H4 (cell line): ENCODE data around the gene ERP29. TPM values are rescaled to one million over a fixed set of nuclear protein-coding genes. Genes with fewer than 3 reads are reported as not detected.
"Not testable (repeated sequence)": the region's sequence is repeated elsewhere in the genome, so short reads cannot be mapped to it uniquely, and the experiment has no call there.

Source experiments
- DNase-seq: peaks from one replicate; pipeline ENCODE4 v3.0.0-alpha.2; 2015; ENCODE audit warnings: low spot score
- total RNA-seq: library from RNA; depleted of rRNA; stranded (reverse); fragments of >200 nt; shearing (Covaris generic); gene quantifications from 2 replicates; pipeline ENCODE4 v1.2.3, GENCODE V29; 2014; rRNA removed

The ERP29 gene
- 114 and 124 TPM in 2 replicates for total RNA-seq

GRCh38 chr12:112012775-112013600 is at the start of gene ERP29, which contains the start of gene TMEM116:
Gene ERP29, plus strand, starts transcription at chr12:112013426. Its CDS starts 40 bp downstream, at chr12:112013466.
Gene TMEM116, minus strand, starts transcription at chr12:112013165. Its CDS starts 7,895 bp downstream, at chr12:112005270.
- DNase-seq, result peak; percentile 97

- no peak for DNase-seq
Measured at GRCh38 chr12:111964935-111965334, 48.3 kb upstream of the ERP29 start.

GRCh38 chr12:111971800-111972199 is 41.4 kb upstream of the ERP29 start:
- DNase-seq, result no peak

GRCh38 chr12:111975161-111975931 is 37.9 kb upstream of the ERP29 start:
- peak; percentile 69 for DNase-seq

DNA sequence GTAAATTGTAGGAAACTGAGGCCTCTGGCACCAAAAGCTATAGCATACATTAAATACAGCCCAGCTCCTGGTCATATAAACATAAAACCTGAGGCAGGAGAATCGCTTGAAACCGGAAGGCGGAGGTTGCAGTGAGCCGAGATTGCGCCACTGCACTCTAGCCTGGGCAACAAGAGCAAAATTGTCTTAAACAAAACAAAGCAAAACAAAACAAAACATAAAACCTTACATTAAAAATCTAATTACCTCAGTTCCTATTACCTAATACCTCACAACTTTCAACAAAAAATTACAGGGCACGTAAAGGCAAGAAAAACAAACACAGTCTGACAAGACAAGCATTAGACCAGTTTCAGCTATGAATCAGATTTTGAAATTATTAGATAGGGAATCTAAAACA is 36.9 kb upstream of the ERP29 start:
- DNase-seq, result no peak

DNA sequence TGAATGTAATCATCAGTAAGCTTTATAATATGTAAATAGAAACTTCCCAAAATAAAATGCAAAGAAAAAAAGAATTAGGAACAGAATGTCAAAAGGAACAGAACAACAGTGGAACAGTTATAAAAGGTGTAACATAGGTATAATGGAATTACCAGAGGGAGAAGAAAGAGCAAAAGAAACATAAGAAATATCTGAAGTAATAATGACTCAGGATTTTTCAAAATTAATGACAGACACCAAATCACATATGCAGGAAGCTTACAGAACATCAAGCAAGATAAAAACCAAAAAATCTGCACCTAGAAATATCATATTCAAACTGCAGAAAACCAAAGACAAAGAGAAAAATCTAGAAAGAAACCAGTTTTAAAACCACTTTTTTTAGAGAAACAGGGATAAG is 36.4 kb upstream of the ERP29 start:
- no peak for DNase-seq

GRCh38 chr12:111978545-111978944 is 34.7 kb upstream of the ERP29 start:
- no peak for DNase-seq

- no peak for DNase-seq
Measured at GRCh38 chr12:111980598-111980997, 32.6 kb upstream of the ERP29 start.

DNA sequence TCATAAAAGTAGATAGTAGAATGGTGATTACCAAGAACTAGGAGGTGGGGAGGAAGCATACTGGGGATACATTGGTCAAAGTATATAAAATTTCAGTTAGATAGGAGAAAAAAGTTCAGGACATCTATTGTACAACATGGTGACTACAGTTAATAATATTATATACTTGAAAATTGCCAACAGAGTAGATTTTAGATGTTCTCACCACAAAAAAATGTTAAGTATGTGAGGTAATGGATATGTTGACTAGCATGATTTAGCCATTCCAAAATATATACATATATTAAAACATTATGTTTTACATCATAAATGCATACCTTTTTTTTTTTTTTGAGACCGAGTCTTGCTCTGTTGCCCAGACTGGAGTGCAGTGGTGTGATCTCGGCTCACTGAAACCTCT is 31.2 kb upstream of the ERP29 start:
- no peak for DNase-seq

GRCh38 chr12:111984820-111985219 is 28.4 kb upstream of the ERP29 start:
- DNase-seq, result no peak

DNA sequence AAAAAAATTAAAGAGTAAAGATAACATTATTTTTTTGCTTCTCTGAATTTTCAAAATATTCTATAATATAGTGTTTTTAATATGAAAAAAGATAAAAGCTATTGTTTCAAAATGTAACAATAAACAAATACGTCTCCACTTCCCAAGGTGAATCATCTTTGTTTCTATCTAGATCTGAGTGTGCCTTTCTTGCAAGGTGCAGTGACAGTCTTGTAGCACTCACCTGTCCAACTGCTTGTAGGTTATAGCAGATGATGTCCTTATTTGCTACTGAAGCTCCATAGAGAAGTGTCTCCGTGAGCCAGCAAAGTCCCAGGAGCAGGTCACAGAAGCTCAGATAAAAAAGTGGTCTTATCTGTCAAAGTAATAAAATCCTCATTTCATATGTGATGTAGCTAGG is 21.7 kb upstream of the ERP29 start:
- no peak for DNase-seq

GRCh38 chr12:111991946-111992345 is 21.3 kb upstream of the ERP29 start:
- no peak for DNase-seq

DNA sequence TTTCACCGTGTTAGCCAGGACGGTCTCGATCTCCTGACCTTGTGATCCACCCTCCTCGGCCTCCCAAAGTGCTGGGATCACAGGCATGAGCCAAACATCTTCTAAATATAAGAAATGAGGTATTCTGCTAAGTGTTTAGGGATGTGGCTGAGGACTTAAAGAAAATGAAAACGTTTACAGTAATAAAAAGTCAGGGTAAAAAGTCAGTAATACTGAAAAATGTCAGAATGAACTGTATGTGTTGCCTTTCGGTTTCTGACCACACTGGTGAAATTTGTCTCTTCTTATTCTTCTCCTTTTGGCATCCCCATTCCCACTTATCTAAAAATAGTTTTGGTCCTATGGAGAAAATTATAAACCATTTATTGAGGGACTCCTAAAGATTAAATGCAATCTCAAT is 20.8 kb upstream of the ERP29 start:
- DNase-seq, result no peak

GRCh38 chr12:111993292-111994150 is 19.7 kb upstream of the ERP29 start:
- no peak for DNase-seq

- not testable (repeated sequence) for DNase-seq
Measured at GRCh38 chr12:111994211-111995111, 18.8 kb upstream of the ERP29 start.

- DNase-seq, result no peak
Measured at GRCh38 chr12:111995782-111996480, 17.3 kb upstream of the ERP29 start.

DNA sequence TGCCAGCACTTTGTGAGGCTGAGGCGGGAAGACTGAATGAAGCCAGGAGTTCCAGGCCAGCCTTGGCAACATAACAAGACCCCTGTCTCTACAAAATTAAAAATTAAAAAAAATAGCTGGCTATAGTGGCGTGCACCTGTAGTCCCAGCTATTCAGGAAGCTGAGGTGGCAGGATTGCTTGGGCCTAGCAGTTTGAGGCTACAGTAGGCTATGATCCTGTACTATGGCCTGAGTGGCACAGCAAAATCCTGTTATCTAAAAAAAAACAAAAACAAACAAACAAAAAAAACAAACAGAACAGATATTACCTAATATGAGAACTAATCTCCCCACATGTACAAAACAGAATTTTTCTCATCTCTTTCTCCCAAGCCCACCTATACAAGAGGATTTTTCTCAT is 15.9 kb upstream of the ERP29 start:
- DNase-seq, result no peak

DNA sequence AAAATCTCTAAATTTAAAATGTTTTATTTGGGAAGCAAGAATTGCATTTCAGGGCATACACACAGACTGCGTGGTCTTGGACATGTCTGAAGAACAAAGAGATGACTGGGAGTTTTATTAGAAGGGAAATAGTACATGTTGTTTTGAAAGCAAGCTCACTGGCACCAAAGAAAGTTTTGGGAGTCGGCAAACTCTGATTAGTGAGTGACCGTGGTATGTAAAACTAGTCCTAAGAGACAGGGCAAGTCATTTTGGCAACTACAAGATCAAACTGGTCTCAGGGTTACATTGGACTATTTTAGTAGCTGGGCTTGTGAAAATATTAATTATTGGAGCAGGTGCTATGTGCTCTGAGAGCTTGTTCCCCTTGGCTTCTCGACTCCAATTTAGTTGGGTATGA is 15.2 kb upstream of the ERP29 start:
- DNase-seq, result no peak

GRCh38 chr12:111999129-111999528 is 14.1 kb upstream of the ERP29 start:
- not testable (repeated sequence) for DNase-seq

DNA sequence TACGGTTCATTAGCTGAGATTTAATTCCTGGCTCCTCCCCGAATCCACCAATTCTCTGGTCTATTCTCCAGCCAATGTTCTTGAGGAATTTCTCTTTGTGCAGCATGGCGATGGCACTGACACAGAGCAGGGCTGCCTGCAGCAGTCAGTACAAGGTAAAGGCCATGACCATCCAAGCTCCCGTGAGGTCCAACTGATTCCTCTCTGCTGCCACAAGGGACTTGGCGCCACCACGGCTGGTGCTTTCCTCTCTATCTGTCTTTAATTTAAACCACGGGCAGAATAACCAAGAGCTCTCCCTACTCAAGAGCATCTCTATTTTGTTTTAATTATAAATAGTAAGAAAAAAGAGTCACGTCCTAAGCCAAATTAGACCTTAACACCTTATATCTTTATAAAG is 12.4 kb upstream of the ERP29 start:
- no peak for DNase-seq
